Stimulated activated CD8-positive, alpha-beta memory T cell treated with anti-CD3 and anti-CD28 coated beads, Interleukin-12 subunit alpha, Interleukin-12 subunit beta, amount 100 ng/mL, for 24 hours (primary cell): ENCODE measurements around the gene ZFP69.
A peak's percentile ranks its signal among the peaks of the same experiment; 100 is the strongest.
"Not testable (repeated sequence)": the region's sequence is repeated elsewhere in the genome, so short reads cannot be mapped to it uniquely, and the experiment has no call there.

ENCODE experiments used
- DNase-seq: peaks from one replicate; pipeline ENCODE4 v3.0.0-alpha.2; 2020; ENCODE audit errors: extremely low read depth

Gene ZFP69

DNA sequence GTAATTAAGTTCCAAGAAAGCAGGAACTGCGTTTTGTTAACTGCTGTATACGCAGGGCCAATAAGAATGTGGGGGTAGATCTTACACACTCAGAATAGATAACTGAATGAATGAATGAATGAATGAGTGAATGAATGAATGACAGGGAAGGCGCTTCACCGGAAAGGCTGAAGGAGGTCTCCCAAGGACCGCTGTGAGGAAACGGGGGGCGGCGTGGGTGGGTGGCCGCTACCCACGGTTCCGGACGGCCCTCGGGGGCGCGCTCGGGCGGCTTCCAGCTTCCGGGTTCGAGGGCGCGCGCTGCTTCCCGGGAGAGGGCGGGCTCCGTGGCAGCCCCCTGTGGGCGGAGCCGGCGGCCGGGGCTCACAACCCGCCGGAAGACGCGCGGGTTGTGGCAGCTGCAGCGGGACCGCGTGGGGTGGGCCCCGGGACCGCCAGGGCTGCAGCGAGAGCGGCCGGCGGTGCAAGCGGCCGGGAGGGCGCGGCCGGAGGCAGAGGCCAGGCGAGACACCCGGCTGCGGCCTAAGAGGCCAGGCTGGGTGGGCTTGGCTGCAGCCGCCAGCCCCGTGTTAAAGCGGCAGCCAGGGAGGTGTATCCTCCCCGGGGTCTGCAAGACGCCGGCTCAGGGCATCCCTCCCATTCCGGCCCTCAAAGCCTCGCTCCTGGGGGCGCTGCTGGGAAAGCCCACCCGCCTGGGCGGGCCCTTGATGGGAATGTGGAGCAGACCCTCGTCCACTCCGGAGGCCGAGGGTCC lies at the start of gene ZFP69:
Gene ZFP69 (plus strand): TSS at position 367 of the 754 bp plus-strand sequence. CDS start 2,072 bp downstream, outside the sequence.
- peak; percentile 39 for DNase-seq

DNA sequence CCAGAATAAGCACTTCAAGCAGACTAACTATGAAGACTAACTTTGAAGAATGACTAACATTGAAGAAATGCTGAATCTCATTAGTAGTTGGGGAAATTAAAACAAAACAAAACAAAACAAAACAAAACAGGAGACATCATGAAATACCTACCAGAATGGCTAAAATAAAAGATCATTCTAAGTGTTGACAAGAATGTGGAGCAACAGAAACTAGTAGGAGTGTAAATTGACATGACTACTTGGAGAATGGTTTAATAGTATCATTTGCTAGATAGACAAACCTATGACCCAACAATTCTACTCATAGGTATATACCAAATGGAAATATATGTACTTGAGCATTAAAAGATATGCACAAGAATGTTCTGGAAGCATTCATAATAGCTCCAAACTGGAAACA lies 45.7 kb upstream of the ZFP69 start:
- DNase-seq, result no peak

GRCh38 chr1:40432644-40433390 lies 44.3 kb upstream of the ZFP69 start:
- no peak for DNase-seq

DNA sequence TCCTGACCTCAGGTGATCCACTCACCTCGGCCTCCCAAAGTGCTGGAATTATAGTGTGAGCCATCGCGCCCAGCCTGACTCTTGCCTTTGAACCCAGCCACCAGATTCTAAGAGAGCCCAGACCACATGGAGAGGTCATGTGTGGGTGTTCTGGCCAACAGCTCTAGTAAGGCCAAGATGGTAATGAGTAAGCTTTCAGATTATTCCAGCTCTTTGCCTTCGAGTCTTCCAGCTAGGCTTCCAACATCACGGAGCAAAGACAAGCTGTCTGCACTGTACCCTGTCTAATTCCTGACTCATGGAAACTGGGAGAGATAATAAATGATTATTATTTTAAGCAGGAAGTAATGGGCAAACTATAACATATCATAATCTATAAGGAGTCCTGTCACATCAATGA lies 41.6 kb upstream of the ZFP69 start:
- DNase-seq, result no peak

GRCh38 chr1:40435876-40436275 lies 41.2 kb upstream of the ZFP69 start:
- no peak for DNase-seq

GRCh38 chr1:40438391-40439015 lies 38.6 kb upstream of the ZFP69 start:
- no peak for DNase-seq

DNA sequence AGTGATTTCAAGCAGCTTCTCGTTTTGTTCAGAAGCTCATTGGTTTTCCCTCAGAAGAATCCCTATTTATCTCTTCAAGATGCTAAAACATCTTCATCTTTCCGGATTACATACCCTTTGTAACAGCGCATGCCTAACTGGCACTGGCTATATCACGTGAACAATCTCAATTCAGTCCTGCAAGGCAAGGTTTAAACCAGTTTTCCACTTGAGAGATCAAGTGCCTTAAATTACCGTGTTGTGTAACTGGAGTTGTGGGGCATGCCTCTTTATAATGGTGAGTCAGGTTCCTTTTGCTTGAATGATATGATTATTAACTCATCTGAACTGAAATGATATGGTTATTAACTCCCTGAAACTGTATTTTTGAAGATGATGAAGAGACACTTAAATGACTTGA lies 37.8 kb upstream of the ZFP69 start:
- no peak for DNase-seq

GRCh38 chr1:40449684-40450494 lies 27.2 kb upstream of the ZFP69 start, which contains the start of gene ZFP69B:
ZFP69B (plus strand) TSS chr1:40450476; CDS start chr1:40450962, 486 bp downstream.
- DNase-seq, result peak; percentile 78

- peak; percentile 58 for DNase-seq
Measured at GRCh38 chr1:40450495-40451237, 26.4 kb upstream of the ZFP69 start.

- DNase-seq, result no peak
Measured at GRCh38 chr1:40451238-40451585, 25.9 kb upstream of the ZFP69 start.

DNA sequence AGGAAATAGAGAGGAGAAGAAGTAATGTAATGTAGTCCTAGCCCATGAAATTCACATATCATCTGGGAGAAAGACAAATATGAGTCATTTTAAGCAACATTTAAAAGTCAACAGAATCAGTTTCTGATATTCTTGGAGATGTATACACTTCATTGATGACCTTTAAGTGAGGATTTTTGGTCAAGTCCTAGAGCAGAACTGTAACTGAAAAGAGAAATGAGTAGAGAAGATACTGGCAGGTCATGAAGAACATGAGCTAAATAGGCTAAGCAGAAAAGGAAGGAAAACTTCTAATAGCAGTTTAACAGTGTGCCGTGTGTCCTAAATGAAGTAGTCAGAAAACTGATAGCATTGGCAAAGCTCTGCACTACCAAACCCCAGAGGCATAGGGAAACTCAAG lies 22.2 kb upstream of the ZFP69 start:
- no peak for DNase-seq

GRCh38 chr1:40462956-40463590 lies 14.0 kb upstream of the ZFP69 start:
- no peak for DNase-seq

- no peak for DNase-seq
Measured at GRCh38 chr1:40469327-40469726, 7.8 kb upstream of the ZFP69 start.

- no peak for DNase-seq
Measured at GRCh38 chr1:40475268-40475667, 1.8 kb upstream of the ZFP69 start.

DNA sequence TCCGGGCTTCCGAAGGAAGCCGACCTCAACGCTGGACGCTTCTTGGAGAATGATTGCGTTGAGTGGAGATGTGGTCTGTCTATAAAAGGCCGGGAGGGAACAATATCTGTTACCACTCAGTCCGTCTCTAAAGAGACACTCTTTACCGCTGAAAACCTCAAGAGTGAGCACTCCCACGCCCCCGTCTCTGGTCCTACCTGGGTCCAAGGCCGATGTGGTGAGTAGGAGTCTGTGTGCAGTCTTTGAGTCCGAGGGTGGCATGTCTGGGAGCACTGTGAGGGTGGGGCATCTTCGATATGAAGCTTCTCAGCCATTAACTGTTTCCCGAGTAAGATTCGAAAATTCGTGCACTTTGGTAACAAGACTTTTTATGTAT lies 576 bp downstream of the ZFP69 start:
- no peak for DNase-seq

DNA sequence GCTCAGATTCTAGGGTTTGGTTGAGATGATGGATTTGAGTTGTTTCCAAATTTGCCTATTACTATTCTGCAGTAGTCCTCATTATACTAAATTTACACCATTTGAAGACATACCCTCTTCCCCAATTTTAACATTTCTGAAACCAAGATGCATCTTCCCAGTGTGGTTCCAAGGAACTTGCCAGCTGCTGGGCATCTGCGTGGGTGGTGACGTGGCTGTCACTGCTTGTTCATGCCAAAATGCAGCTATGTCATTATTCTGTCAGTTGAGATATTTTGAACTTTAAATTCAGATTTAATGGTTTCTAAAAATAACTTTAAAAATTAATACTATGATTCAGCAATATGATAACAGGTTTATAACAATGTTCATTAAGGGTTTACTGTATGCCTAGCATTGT lies 1.2 kb downstream of the ZFP69 start:
- no peak for DNase-seq

GRCh38 chr1:40479156-40479555 lies 2.1 kb downstream of the ZFP69 start:
- no peak for DNase-seq

DNA sequence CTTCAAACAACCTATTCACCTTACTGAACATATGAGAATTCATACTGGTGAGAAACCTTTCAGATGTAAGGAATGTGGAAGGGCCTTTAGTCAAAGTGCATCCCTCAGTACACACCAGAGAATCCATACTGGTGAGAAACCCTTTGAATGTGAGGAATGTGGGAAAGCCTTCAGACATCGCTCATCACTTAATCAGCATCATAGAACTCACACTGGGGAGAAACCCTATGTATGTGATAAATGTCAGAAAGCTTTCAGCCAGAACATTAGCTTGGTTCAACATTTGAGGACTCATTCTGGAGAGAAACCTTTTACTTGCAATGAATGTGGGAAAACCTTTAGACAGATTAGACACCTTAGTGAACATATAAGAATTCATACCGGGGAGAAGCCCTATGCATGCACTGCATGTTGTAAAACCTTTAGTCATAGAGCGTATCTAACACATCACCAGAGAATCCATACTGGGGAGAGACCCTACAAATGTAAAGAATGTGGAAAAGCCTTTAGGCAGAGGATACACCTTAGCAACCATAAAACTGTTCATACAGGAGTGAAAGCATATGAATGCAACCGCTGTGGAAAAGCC lies 18.3 kb downstream of the ZFP69 start:
- DNase-seq, result no peak

- DNase-seq, result not testable (repeated sequence)
Measured at GRCh38 chr1:40502651-40503050, 25.6 kb downstream of the ZFP69 start.

DNA sequence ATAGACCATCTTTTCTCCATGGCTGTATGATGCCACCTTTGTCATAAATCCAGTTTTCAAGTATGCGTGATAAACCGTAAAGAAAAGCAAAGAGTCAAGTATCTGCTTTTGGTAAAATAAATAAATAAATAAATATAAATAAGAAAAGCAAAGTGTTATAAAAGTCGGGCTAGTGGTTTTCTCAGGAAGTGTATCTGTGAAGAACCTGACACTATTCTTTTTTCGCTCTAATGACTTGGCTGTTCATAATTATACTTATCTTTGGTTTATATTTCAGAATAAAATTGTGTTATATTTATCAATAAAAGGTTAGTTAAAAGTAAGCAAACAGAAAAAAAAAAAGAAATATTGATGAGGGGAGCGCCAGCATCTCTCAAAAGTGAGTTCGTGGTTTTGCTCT lies 30.9 kb downstream of the ZFP69 start:
- no peak for DNase-seq
